Right renal pelvis (tissue), 4 donors: ENCODE results near the gene ZBED6. TPM values are rescaled to one million over a fixed set of nuclear protein-coding genes. Genes with fewer than 3 reads are reported as not detected.
"Not testable (repeated sequence)": the region's sequence is repeated elsewhere in the genome, so short reads cannot be mapped to it uniquely, and the experiment has no call there.

Experiments
- DNase-seq, 4 donors: peaks; one replicate each; pipeline ENCODE4 v3.0.0-alpha.2; 2013; ENCODE audit warnings: low read depth in 4 of 4, low spot score in 3 of 4, missing footprints in 1 of 4
- polyA plus RNA-seq, 4 donors: library from polyadenylated mRNA; unstranded; fragments of 120-200 nt; gene quantifications; one replicate each; pipeline ENCODE4 v1.2.1, GENCODE V29; 2013; ENCODE audit not compliant: insufficient read length in 4 of 4

The ZBED6 gene
- polyA plus RNA-seq, 4 donors = 16.5 to 22.7 (median 18.9) TPM

GRCh38 chr1:203829247-203829646 is 33.8 kb downstream of the ZBED6 start:
- DNase-seq = not testable (repeated sequence)

GRCh38 chr1:203835476-203835875 is 40.1 kb downstream of the ZBED6 start:
- no peak for DNase-seq

GRCh38 chr1:203839081-203839480 is 43.7 kb downstream of the ZBED6 start:
- DNase-seq = peak in 3 of 4 donors; percentile 19 to 49 (median 35)

GRCh38 chr1:203840208-203840808 is 44.9 kb downstream of the ZBED6 start:
- no peak for DNase-seq

GRCh38 chr1:203842559-203842876 is 47.1 kb downstream of the ZBED6 start:
- DNase-seq = no peak

- no peak for DNase-seq
Measured at GRCh38 chr1:203843435-203843834, 48.0 kb downstream of the ZBED6 start.

Other genes starting within 250 kb of the ZBED6 start
- 10 to 100 TPM; 61.9 to 66.1 (median 62.9) TPM for gene ATP2B4, start 168.8 kb upstream of the ZBED6 start, polyA plus RNA-seq
- gene LAX1, start 30.4 kb upstream of the ZBED6 start, polyA plus RNA-seq = under 1 TPM; 0.08 to 0.14 (median 0.11) TPM
- 100 to 1,000 TPM; 134 to 157 (median 140) TPM for gene ZC3H11A, start within 50 bp of the ZBED6 start, polyA plus RNA-seq
- gene SNRPE, start 66.0 kb downstream of the ZBED6 start, polyA plus RNA-seq = 100 to 1,000 TPM; 267 to 331 (median 293) TPM